CD14-positive monocyte (primary cell): Measurements from ENCODE around the gene SYDE1. TPM values are rescaled to one million over a fixed set of nuclear protein-coding genes. Genes with fewer than 3 reads are reported as not detected.

Experiments used
- DNase-seq, 3 donors: peaks; one replicate each; pipeline ENCODE4 v3.0.0-alpha.2; 2011 to 2022
- H2AFZ ChIP-seq: 2 replicates; pipeline ENCODE4 v1.6.0; 2012; ENCODE audit warnings: mild to moderate bottlenecking, low read depth, low read length, inconsistent platforms; ENCODE audit not compliant: insufficient read depth, poor library complexity, severe bottlenecking
- H3K27ac ChIP-seq, 2 donors: 1 replicate in 1 of 2; 2 replicates in 1 of 2; pipeline ENCODE4 v1.5.1; 2012 to 2013; ENCODE audit warnings: low read length in 2 of 2, control low read depth in 1 of 2, inconsistent platforms in 1 of 2, low read depth in 1 of 2, mild to moderate bottlenecking in 1 of 2
- H3K27me3 ChIP-seq, 2 donors: one replicate each; pipeline versions ENCODE4 v1.6.0 to v1.6.1; 2011 to 2013; ENCODE audit warnings: low read length in 2 of 2; ENCODE audit not compliant: control insufficient read depth in 2 of 2, insufficient read depth in 2 of 2
- H3K36me3 ChIP-seq, 2 donors: replicated peaks in 1 of 2; 1 replicate in 1 of 2; 2 replicates in 1 of 2; pipeline versions ENCODE4 v1.5.1 to v1.6.1; 2012 to 2013; ENCODE audit warnings: low read length in 2 of 2, control low read depth in 1 of 2, inconsistent platforms in 1 of 2, mild to moderate bottlenecking in 1 of 2; ENCODE audit not compliant: insufficient read depth in 2 of 2, control insufficient read depth in 1 of 2
- H3K4me1 ChIP-seq, 2 donors: 1 replicate in 1 of 2; 2 replicates in 1 of 2; pipeline versions ENCODE4 v1.5.1 to v1.6.1; 2012 to 2013; ENCODE audit warnings: low read length in 2 of 2, control low read depth in 1 of 2, inconsistent platforms in 1 of 2, mild to moderate bottlenecking in 1 of 2, moderate library complexity in 1 of 2; ENCODE audit not compliant: insufficient read depth in 2 of 2, control insufficient read depth in 1 of 2
- H3K4me2 ChIP-seq: replicated peaks from 2 replicates; pipeline ENCODE3; 2012; ENCODE audit warnings: low read length, moderate library complexity, mild to moderate bottlenecking; ENCODE audit not compliant: poor library complexity, severe bottlenecking; ENCODE audit errors: extremely low read depth
- H3K4me3 ChIP-seq, 3 experiments: fragments of 200-600 bp in 1 of 3; sonication (generic) in 1 of 3; replicated peaks in 1 of 3; 1 replicate in 2 of 3; 2 replicates in 1 of 3; pipeline ENCODE4 v1.5.1; 2011 to 2013; ENCODE audit warnings: low read length in 3 of 3, mild to moderate bottlenecking in 3 of 3, control low read depth in 2 of 3, low read depth in 2 of 3, inconsistent platforms in 1 of 3, moderate library complexity in 1 of 3
- H3K79me2 ChIP-seq: 2 replicates; pipeline ENCODE4 v1.6.0; 2012; ENCODE audit warnings: mild to moderate bottlenecking, control low read depth, inconsistent platforms, low read length, moderate library complexity; ENCODE audit not compliant: insufficient read depth
- H3K9ac ChIP-seq: 2 replicates; pipeline ENCODE4 v1.6.0; 2017; ENCODE audit warnings: low read length, mild to moderate bottlenecking; ENCODE audit not compliant: insufficient read depth, poor library complexity, severe bottlenecking
- H3K9me3 ChIP-seq, 2 donors: replicated peaks in 1 of 2; 1 replicate in 1 of 2; 2 replicates in 1 of 2; pipeline versions ENCODE4 v1.5.1 to v1.6.1; 2012 to 2013; ENCODE audit warnings: low read length in 2 of 2, control low read depth in 1 of 2; ENCODE audit not compliant: control insufficient read depth in 1 of 2, insufficient read depth in 1 of 2
- H4K20me1 ChIP-seq: 2 replicates; pipeline ENCODE4 v1.6.0; 2012; ENCODE audit warnings: mild to moderate bottlenecking, low read length, control low read depth, moderate library complexity; ENCODE audit not compliant: insufficient read depth
- H3K27ac Mint-ChIP-seq, 7 donors: one replicate each; pipeline ENCODE4 v1.8.0; 2020; ENCODE audit warnings: mild to moderate bottlenecking in 7 of 7, mixed read lengths in 7 of 7, moderate library complexity in 6 of 7, inconsistent platforms in 2 of 7
- H3K27me3 Mint-ChIP-seq, 3 donors: one replicate each; pipeline ENCODE4 v1.8.0; 2021 to 2022; ENCODE audit warnings: low read depth in 3 of 3, mild to moderate bottlenecking in 3 of 3, mixed read lengths in 3 of 3, moderate library complexity in 3 of 3, inconsistent platforms in 1 of 3
- H3K36me3 Mint-ChIP-seq, 2 donors: one replicate each; pipeline ENCODE4 v1.8.0; 2020; ENCODE audit warnings: mixed read lengths in 2 of 2, inconsistent platforms in 1 of 2, mild to moderate bottlenecking in 1 of 2
- H3K4me1 Mint-ChIP-seq: one replicate; pipeline ENCODE4 v1.8.0; 2020; ENCODE audit warnings: mild to moderate bottlenecking, mixed read lengths
- H3K4me3 Mint-ChIP-seq, 2 donors: one replicate each; pipeline ENCODE4 v1.8.0; 2020; ENCODE audit warnings: mild to moderate bottlenecking in 2 of 2, mixed read lengths in 2 of 2, moderate library complexity in 1 of 2
- H3K9me3 Mint-ChIP-seq, 7 donors: one replicate each; pipeline ENCODE4 v1.8.0; 2020 to 2022; ENCODE audit warnings: mixed read lengths in 7 of 7, mild to moderate bottlenecking in 6 of 7, moderate library complexity in 6 of 7, inconsistent platforms in 2 of 7
- WGBS: methylation state at CpG from one replicate; pipeline ENCODE4 v1.1.5; 2013; ENCODE audit warnings: missing lambda C conversion rate; ENCODE audit not compliant: insufficient coverage; 5-methylcytosine and 5-hydroxymethylcytosine counted together
- intact Hi-C, 2 donors: fragments of 100-400 bp; cut with micrococcal nuclease; formaldehyde crosslinking; loops; one replicate each; pipeline versions ENCODE4 v1.15.0 to v1.15.1; 2023
- polyA plus RNA-seq, 3 donors: library from polyadenylated mRNA; depleted of rRNA in 1 of 3; unstranded in 2 of 3; stranded (reverse) in 1 of 3; fragments of 300-500 nt in 2 of 3; fragments of >200 nt in 1 of 3; fragmentation: Illumina TruSeq in 2 of 3; gene quantifications; 1 replicate in 2 of 3; 2 replicates in 1 of 3; pipeline ENCODE4 v1.2.3, GENCODE V29; 2012 to 2021
- TF ChIP-seq, protein P1 (sequence below): fragments of 200-600 bp; IDR thresholded peaks from one replicate; pipeline ENCODE4 v1.8.0; 2022; ENCODE audit warnings: antibody characterized with exemption, mild to moderate bottlenecking

SYDE1 gene
- polyA plus RNA-seq, 3 donors: not detected

DNA sequence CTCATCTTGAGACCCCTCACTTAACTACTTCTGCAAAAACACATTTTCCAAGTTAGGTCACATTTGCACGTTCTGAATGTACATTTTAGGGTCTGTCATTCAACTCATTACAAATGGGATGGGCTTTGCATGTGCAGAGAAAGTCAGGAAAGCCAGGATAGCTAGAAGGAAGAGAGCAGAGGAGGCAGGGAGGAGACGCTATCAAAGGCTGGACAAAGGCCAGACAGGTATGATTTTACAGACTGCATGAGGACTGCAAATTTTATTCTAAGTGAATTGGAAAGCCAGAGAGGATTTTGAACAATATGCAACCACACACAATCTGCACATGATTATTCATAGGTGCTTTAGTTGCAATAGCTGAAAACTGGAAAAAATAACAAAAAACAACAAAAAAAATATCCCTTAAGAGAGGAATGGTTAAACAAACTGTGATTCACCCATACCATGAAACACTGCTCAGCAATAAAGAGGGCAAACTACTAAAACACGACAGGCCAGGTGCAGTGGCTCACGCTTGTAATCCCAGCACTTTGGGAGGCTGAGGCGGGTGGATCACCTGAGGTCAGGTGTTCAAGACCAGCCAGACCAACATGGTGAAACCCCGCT lies 21.1 kb downstream of the SYDE1 start:
- no peak overlapping the region for H3K4me3 Mint-ChIP-seq
- 86% methylated on average over 1 of the region's 6 CpGs for WGBS
- intact Hi-C loops: loop anchor here in 1 of 2 donors (10.0 kb wide), 1 partner anchor 247 kb away; the partner anchor contains the start of gene AKAP8
- H2AFZ ChIP-seq: no peak overlapping the region
- no peaks in the 10 kb centered on the region for H3K27me3 ChIP-seq
- H4K20me1 ChIP-seq: no peaks in the 10 kb centered on the region
- peaks cover 0 to under 1% of the 10 kb centered on the region in 2 donors for H3K36me3 Mint-ChIP-seq
- no peak overlapping the region for H3K27ac Mint-ChIP-seq
- no peaks in the 10 kb centered on the region for H3K36me3 ChIP-seq
- peaks cover 2 to 8% (median 6%) of the 10 kb centered on the region in 3 donors for H3K27me3 Mint-ChIP-seq
- no peaks in the 10 kb centered on the region for H3K9me3 Mint-ChIP-seq
- H3K4me1 Mint-ChIP-seq: peaks cover 11% of the 10 kb centered on the region
- no peak overlapping the region for H3K27ac ChIP-seq
- no peak overlapping the region for H3K9ac ChIP-seq
- peaks cover 13% of the 10 kb centered on the region in 2 donors for H3K4me1 ChIP-seq
- DNase-seq: no peak
- H3K4me2 ChIP-seq: no peak overlapping the region
- H3K4me3 ChIP-seq: no peak overlapping the region
- peaks cover 17% of the 10 kb centered on the region for H3K79me2 ChIP-seq
- TF ChIP-seq, protein P1, sequence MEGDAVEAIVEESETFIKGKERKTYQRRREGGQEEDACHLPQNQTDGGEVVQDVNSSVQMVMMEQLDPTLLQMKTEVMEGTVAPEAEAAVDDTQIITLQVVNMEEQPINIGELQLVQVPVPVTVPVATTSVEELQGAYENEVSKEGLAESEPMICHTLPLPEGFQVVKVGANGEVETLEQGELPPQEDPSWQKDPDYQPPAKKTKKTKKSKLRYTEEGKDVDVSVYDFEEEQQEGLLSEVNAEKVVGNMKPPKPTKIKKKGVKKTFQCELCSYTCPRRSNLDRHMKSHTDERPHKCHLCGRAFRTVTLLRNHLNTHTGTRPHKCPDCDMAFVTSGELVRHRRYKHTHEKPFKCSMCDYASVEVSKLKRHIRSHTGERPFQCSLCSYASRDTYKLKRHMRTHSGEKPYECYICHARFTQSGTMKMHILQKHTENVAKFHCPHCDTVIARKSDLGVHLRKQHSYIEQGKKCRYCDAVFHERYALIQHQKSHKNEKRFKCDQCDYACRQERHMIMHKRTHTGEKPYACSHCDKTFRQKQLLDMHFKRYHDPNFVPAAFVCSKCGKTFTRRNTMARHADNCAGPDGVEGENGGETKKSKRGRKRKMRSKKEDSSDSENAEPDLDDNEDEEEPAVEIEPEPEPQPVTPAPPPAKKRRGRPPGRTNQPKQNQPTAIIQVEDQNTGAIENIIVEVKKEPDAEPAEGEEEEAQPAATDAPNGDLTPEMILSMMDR: no peak
- H3K9me3 ChIP-seq: no peaks in the 10 kb centered on the region

DNA sequence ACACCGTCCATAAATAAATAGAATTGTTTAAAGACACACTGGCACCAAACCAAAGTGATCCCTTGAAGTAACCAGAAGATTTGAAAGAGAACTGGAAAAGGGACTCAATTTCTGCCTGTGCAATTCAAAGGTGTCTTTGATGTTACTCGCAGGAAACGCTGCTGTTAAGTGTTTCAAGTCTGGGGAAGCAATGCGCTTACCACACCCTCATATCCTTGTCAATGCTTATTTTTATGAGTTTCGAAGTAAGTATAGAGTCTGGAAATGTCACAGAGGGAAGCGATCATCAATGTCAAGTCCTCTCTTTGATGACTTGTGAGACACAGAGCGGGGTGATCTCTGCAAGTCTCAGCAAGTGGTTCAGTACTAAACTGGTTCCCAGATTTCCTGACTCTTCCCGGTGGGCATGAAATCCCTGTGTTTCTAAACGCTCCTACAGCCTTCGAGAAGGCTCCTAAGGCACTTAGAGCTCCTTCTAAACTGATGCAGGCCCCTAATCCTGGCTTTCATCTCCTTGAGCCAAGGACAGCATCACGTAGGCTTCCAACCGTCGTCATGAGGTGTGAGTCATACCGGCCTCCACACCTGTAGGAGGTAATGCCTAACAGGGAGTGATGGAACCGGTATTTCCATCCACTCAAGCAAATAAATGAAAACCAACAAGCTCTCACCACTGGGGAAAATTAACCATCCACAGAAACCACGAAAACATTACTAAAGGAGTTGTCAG lies 22.8 kb downstream of the SYDE1 start:
- WGBS: 91% methylated on average over 5 of the region's 16 CpGs
- no peak overlapping the region for H2AFZ ChIP-seq
- intact Hi-C loops: loop anchor here in 1 of 2 donors (10.0 kb wide), 1 partner anchor 245 kb away; the partner anchor contains the start of gene AKAP8

More for the DNA sequence above, 22.8 kb downstream of the SYDE1 start:
- no peaks in the 10 kb centered on the region for H3K9me3 ChIP-seq
- no peak overlapping the region for H3K4me3 ChIP-seq
- Mint-ChIP-seq H3K4me3 (no peak overlapping the region), H3K27me3 (peaks cover 4 to 8% (median 6%) of the 10 kb centered on the region in 3 donors), H3K4me1 (peaks cover 2% of the 10 kb centered on the region), H3K27ac (peak overlapping the region in 1 of 7 donors; percentile 43), H3K36me3 (no peaks in the 10 kb centered on the region), H3K9me3 (no peaks in the 10 kb centered on the region)
- TF ChIP-seq, protein P1: no peak
- no peaks in the 10 kb centered on the region for H3K27me3 ChIP-seq
- H4K20me1 ChIP-seq: no peaks in the 10 kb centered on the region
- H3K27ac ChIP-seq: no peak overlapping the region
- no peak for DNase-seq
- H3K9ac ChIP-seq: no peak overlapping the region
- H3K4me1 ChIP-seq: peaks cover under 1 to 3% of the 10 kb centered on the region in 2 donors
- peaks cover 2% of the 10 kb centered on the region for H3K79me2 ChIP-seq
- no peaks in the 10 kb centered on the region for H3K36me3 ChIP-seq
- H3K4me2 ChIP-seq: no peak overlapping the region
